ENCODE measurements around the gene IL19. TPM values are rescaled to one million over a fixed set of nuclear protein-coding genes. Genes with fewer than 3 reads are reported as not detected.

Gene IL19
- total RNA-seq, 6 donors from 2014 or later, result not detected

GRCh38 chr1:206739411-206740076 lies 31.0 kb upstream of the IL19 start:
- TF ChIP-seq, protein P1, sequence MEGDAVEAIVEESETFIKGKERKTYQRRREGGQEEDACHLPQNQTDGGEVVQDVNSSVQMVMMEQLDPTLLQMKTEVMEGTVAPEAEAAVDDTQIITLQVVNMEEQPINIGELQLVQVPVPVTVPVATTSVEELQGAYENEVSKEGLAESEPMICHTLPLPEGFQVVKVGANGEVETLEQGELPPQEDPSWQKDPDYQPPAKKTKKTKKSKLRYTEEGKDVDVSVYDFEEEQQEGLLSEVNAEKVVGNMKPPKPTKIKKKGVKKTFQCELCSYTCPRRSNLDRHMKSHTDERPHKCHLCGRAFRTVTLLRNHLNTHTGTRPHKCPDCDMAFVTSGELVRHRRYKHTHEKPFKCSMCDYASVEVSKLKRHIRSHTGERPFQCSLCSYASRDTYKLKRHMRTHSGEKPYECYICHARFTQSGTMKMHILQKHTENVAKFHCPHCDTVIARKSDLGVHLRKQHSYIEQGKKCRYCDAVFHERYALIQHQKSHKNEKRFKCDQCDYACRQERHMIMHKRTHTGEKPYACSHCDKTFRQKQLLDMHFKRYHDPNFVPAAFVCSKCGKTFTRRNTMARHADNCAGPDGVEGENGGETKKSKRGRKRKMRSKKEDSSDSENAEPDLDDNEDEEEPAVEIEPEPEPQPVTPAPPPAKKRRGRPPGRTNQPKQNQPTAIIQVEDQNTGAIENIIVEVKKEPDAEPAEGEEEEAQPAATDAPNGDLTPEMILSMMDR (IDR thresholded peaks at IDR 0.05), result no peak
- TF ChIP-seq POLR2A (IDR thresholded peaks at IDR 0.05), result no peak
- TF ChIP-seq POLR2AphosphoS5 (IDR thresholded peaks at IDR 0.05), result no peak
- no peak for TF ChIP-seq EP300 (IDR thresholded peaks at IDR 0.05)
- WGBS, 2 donors, result 22 to 28% methylated on average over 5 of the region's 5 CpGs
- ATAC-seq (ENCODE audit: low FRiP score in 2 of 2), result peak in 1 of 2 donors; percentile 45

DNA sequence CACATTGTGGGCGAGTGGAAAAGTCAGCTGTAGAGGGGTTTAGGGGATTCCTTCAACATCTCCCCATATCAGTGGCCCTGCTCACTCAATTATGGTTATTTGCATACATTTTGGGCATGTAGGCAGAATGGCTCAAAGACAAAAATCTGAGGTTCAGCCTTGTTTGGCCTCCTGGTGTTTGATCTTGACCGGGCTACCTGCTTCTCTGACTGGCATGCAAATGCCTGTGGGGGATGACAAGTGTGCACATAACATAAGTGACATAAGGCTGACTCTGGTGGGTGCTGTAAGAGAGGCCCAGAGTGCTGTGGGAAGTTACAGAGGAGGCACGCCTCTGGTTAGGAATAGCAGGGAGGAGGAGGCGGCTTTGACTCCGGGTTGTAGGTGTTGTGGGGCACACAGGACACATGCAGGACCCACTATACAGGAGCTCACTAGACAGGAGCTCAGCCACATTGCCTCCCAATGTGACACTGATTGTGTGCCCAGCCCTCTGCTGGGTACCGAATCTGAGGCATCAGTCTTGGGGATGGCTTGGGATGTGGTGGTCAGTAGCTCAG lies 29.4 kb upstream of the IL19 start:
- Histone ChIP-seq H3K27me3 (no peaks in the 10 kb centered on the region), H3K9me3 (no peaks in the 10 kb centered on the region), H3K4me3 (no peak overlapping the region), H3K36me3 (no peaks in the 10 kb centered on the region), H3K4me1 (peaks cover 4 to 28% (median 8%) of the 10 kb centered on the region in 4 donors), H3K27ac (no peak overlapping the region)
- no peak for TF ChIP-seq POLR2AphosphoS5 (IDR thresholded peaks at IDR 0.05)
- TF ChIP-seq, protein P1 (IDR thresholded peaks at IDR 0.05), result no peak
- TF ChIP-seq EP300 (IDR thresholded peaks at IDR 0.05), result no peak
- TF ChIP-seq POLR2A (IDR thresholded peaks at IDR 0.05), result no peak
- WGBS, 2 donors, result 87 to 90% methylated on average over 6 of the region's 6 CpGs
- ATAC-seq (ENCODE audit: low FRiP score in 2 of 2) (no peak), DNase-seq (no peak)

More at GRCh38 chr1:206739411-206740076, 31.0 kb upstream of the IL19 start:
- H3K9me3 ChIP-seq, result no peaks in the 10 kb centered on the region
- H3K4me3 ChIP-seq, result no peak overlapping the region
- no peaks in the 10 kb centered on the region for H3K27me3 ChIP-seq
- DNase-seq, result no peak
- peaks cover 0 to 9% (median 6%) of the 10 kb centered on the region in 4 donors for H3K36me3 ChIP-seq
- H3K4me1 ChIP-seq, result peaks cover 4 to 28% (median 14%) of the 10 kb centered on the region in 4 donors
- no peak overlapping the region for H3K27ac ChIP-seq

DNA sequence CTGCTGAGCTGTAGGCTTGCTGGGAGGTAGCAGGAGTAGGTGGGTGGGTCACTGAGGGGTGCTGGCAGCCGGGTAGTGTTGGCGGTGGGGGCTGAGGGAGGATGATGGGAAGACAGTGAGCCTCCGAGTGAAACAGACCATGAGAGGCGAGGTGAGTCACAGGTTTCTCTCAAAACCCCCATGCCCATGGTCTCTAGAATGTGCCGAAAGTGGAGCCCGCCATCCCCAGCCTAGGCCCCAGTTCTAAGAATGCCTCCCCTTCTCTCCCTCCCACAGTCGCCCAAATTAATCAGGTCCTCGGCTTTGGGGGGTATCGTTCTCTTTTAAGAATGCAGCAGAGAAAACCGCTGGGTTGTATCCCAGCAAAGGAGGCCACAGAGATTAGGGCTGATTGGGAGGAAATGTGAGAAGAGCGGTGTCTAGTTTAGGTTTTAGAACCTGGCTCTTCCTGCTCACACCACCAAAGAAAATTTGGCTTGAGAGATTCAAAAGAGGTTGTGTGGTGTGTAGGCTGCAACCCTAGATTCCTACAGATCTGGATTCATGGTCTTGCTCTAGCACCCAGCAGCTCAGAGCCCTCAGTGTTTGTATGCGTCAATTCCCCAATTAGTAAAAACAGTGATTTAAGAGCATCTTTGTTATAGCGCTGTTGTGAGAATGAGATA lies 27.7 kb upstream of the IL19 start:
- H3K36me3 ChIP-seq, result no peaks in the 10 kb centered on the region
- no peak for TF ChIP-seq POLR2AphosphoS5 (IDR thresholded peaks at IDR 0.05)
- H3K4me1 ChIP-seq, result peaks cover 2 to 16% (median 6%) of the 10 kb centered on the region in 4 donors
- DNase-seq (no peak), ATAC-seq (ENCODE audit: low FRiP score in 2 of 2) (no peak)
- H3K27ac ChIP-seq, result no peak overlapping the region
- H3K9me3 ChIP-seq, result no peaks in the 10 kb centered on the region
- no peaks in the 10 kb centered on the region for H3K27me3 ChIP-seq
- H3K4me3 ChIP-seq, result no peak overlapping the region
- WGBS, 2 donors, result 79% methylated on average over 13 of the region's 13 CpGs

- Histone ChIP-seq H3K9me3 (no peaks in the 10 kb centered on the region), H3K4me1 (no peaks in the 10 kb centered on the region), H3K27ac (no peak overlapping the region), H3K27me3 (no peaks in the 10 kb centered on the region), H3K36me3 (no peaks in the 10 kb centered on the region), H3K4me3 (no peak overlapping the region)
- TF ChIP-seq, protein P1 (IDR thresholded peaks at IDR 0.05), result no peak
- TF ChIP-seq POLR2A (IDR thresholded peaks at IDR 0.05) (no peak), POLR2AphosphoS5 (IDR thresholded peaks at IDR 0.05) (no peak), EP300 (IDR thresholded peaks at IDR 0.05) (no peak)
- DNase-seq (no peak), ATAC-seq (ENCODE audit: low FRiP score in 2 of 2) (peak; percentile 56 to 64)
- 67% methylated on average over 4 of the region's 4 CpGs for WGBS, 2 donors
Measured at GRCh38 chr1:206744683-206745082, 25.9 kb upstream of the IL19 start.

DNA sequence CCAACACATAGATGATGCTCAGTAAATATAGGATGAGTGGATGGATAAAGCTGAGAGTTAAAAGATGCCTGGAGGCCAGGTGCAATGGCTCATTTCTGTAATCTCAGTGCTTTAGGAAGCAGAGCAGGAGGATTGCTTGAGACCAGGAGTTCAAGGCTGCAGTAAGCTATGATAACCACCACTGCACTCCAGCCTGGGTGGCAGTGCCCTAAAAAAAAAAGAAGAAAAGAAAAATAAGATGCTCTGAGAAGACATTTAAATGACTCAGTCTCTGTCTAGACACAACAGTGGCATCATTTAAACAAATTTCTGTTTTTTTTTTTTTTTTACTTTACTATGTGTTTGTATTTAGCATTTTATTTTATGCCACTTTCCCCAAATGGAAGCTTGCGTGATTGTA lies 25.3 kb upstream of the IL19 start:
- no peaks in the 10 kb centered on the region for H3K27me3 ChIP-seq
- H3K4me1 ChIP-seq, result no peaks in the 10 kb centered on the region
- H3K27ac ChIP-seq, result no peak overlapping the region
- H3K36me3 ChIP-seq, result no peaks in the 10 kb centered on the region
- TF ChIP-seq POLR2A (IDR thresholded peaks at IDR 0.05), result no peak
- TF ChIP-seq, protein P1 (IDR thresholded peaks at IDR 0.05), result no peak
- no peak for TF ChIP-seq POLR2AphosphoS5 (IDR thresholded peaks at IDR 0.05)
- TF ChIP-seq EP300 (IDR thresholded peaks at IDR 0.05), result no peak
- H3K9me3 ChIP-seq, result no peaks in the 10 kb centered on the region
- WGBS, 2 donors, result 88 to 100% methylated on average over 1 of the region's 1 CpG
- H3K4me3 ChIP-seq, result no peak overlapping the region
- DNase-seq, result no peak
- ATAC-seq (ENCODE audit: low FRiP score in 2 of 2), result no peak

All from upper lobe of left lung (tissue), 6 donors.